Heart right ventricle (tissue), 16 donors: ENCODE results near the gene GUCY2D. TPM values are rescaled to one million over a fixed set of nuclear protein-coding genes. Genes with fewer than 3 reads are reported as not detected.

Experiments used
- ATAC-seq, 8 donors: fragments of 200-7000 bp; cut with Tn5 transposase; one replicate each; pipeline ENCODE4 v1.9.1; 2020; ENCODE audit warnings: mild to moderate bottlenecking in 8 of 8, moderate library complexity in 8 of 8, moderate number of reproducible peaks in 1 of 8
- DNase-seq, 2 donors: peaks; one replicate each; pipeline ENCODE4 v3.0.0-alpha.2; 2020
- H3K27ac ChIP-seq, 10 donors: fragments of 200-600 bp; sonication (generic) in 2 of 10; one replicate each; pipeline versions ENCODE4 v1.5.0 to v1.8.0; 2020 to 2022; ENCODE audit warnings: mild to moderate bottlenecking in 3 of 10
- H3K27me3 ChIP-seq, 7 donors: fragments of 200-600 bp; one replicate each; pipeline ENCODE4 v1.8.0; 2021 to 2022; ENCODE audit warnings: mild to moderate bottlenecking in 2 of 7
- H3K36me3 ChIP-seq, 9 donors: fragments of 200-600 bp; sonication (generic) in 1 of 9; one replicate each; pipeline versions ENCODE4 v1.5.0 to v1.8.0; 2020 to 2022; ENCODE audit warnings: mild to moderate bottlenecking in 2 of 9
- H3K4me1 ChIP-seq, 9 donors: fragments of 200-600 bp; sonication (generic) in 1 of 9; one replicate each; pipeline versions ENCODE4 v1.5.0 to v1.8.0; 2020 to 2022; ENCODE audit warnings: mild to moderate bottlenecking in 4 of 9
- H3K4me3 ChIP-seq, 10 donors: fragments of 200-600 bp; sonication (generic) in 2 of 10; one replicate each; pipeline versions ENCODE4 v1.5.0 to v1.8.0; 2020 to 2022; ENCODE audit warnings: mild to moderate bottlenecking in 7 of 10, moderate library complexity in 2 of 10
- H3K9me3 ChIP-seq, 11 donors: fragments of 200-600 bp in 10 of 11; sonication (generic) in 2 of 11; one replicate each; pipeline versions ENCODE4 v1.5.0 to v1.8.0; 2013 to 2022; ENCODE audit warnings: mild to moderate bottlenecking in 2 of 11, control low read depth in 1 of 11, moderate library complexity in 1 of 11
- WGBS, 2 donors: extraction: QIAGEN DNeasy Blood & Tissue Kit; methylation state at CpG; one replicate each; pipeline ENCODE4 v1.1.7; 2013; ENCODE audit warnings: inconsistent platforms in 1 of 2; 5-methylcytosine and 5-hydroxymethylcytosine counted together
- intact Hi-C, 10 donors: fragments of 100-400 bp; cut with DNase I; formaldehyde crosslinking; loops; one replicate each; pipeline versions ENCODE4 v1.11.1 to v1.14.2; 2022
- polyA plus RNA-seq, 2 donors: library from polyadenylated mRNA; stranded (reverse); fragments of 200-250 nt; gene quantifications; one replicate each; pipeline ENCODE4 v1.2.3, GENCODE V29; 2013
- total RNA-seq, 10 donors: library from RNA; stranded (reverse); fragmentation: NEBNext Ultra II Directional in 3 of 10; extraction: Animal tissue kit (Norgen Biotek cat#: 25700) in 3 of 10; gene quantifications; one replicate each; pipeline versions ENCODE4 v1.2.1 to v1.2.4, GENCODE V29; 2021 to 2023
- TF ChIP-seq, protein P1 (sequence below), 9 donors: fragments of 200-600 bp; sonication (generic) in 2 of 9; IDR thresholded peaks; one replicate each; pipeline versions ENCODE4 v1.5.0 to v1.8.0; 2021 to 2022; ENCODE audit warnings: antibody characterized with exemption in 9 of 9, mild to moderate bottlenecking in 5 of 9, moderate library complexity in 1 of 9
- donor health status: Arrhythmogenic right ventricular cardiomyopathy.
- donor health status: ischemic (EF 13 %, LVEDD 7.1; RV severe dilation, severe dysfunction).
- donor health status: healthy with polysubstance abuse.
- donor health status: DM: no; HTN: yes; CAD: no.
- donor health status: DM: no; HTN: no; CAD: no.
- donor health status: ischemic (EF 25% LVEDD 6.9; RV normal size, moderate dysfunction).
- donor health status: ischemic (EF 25% LVEDD 5.7; RV mildly dilated, moderate dysfunction).
- donor health status: healthy.
- donor health status: DM: yes; HTN: yes; CAD: no.
- donor health status: Ischemic cardiomyopathy.
- donor health status: ischemic (EF 35%, LVEDD 5.7; RV mildly dilated, moderate dysfunction).
- donor health status: nonischemic (EF 11% LVEDD 7.7; RV severe dilation, severe dysfunction).
- donor health status: DM: yes; HTN: yes; CAD: no.
- donor health status: PGD.
- donor health status: ischemic (EF 29% LVEDD 5.4; RV normal size, mild dysfunction).
- donor health status: nonischemic (EF 23%, LVEDD 6.1; RV moderate dilation, normal function).

Gene GUCY2D
- total and polyA plus RNA-seq, 12 donors = 0.06 to 0.69 (median 0.36) TPM; not detected in 6

GRCh38 chr17:8005967-8006730, 3.7 kb downstream of the GUCY2D start:
- TF ChIP-seq, protein P1, sequence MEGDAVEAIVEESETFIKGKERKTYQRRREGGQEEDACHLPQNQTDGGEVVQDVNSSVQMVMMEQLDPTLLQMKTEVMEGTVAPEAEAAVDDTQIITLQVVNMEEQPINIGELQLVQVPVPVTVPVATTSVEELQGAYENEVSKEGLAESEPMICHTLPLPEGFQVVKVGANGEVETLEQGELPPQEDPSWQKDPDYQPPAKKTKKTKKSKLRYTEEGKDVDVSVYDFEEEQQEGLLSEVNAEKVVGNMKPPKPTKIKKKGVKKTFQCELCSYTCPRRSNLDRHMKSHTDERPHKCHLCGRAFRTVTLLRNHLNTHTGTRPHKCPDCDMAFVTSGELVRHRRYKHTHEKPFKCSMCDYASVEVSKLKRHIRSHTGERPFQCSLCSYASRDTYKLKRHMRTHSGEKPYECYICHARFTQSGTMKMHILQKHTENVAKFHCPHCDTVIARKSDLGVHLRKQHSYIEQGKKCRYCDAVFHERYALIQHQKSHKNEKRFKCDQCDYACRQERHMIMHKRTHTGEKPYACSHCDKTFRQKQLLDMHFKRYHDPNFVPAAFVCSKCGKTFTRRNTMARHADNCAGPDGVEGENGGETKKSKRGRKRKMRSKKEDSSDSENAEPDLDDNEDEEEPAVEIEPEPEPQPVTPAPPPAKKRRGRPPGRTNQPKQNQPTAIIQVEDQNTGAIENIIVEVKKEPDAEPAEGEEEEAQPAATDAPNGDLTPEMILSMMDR (IDR thresholded peaks at IDR 0.05) = no peak
- H3K9me3 ChIP-seq = no peaks in the 10 kb centered on the region
- H3K27me3 ChIP-seq = peaks cover 23 to 62% (median 49%) of the 10 kb centered on the region in 7 donors
- intact Hi-C loops = no loop called here
- DNase-seq = no peak
- WGBS, 2 donors = 93% methylated on average over 30 of the region's 30 CpGs
- H3K27ac ChIP-seq = no peak overlapping the region
- H3K36me3 ChIP-seq = no peaks in the 10 kb centered on the region
- H3K4me1 ChIP-seq = peaks cover 0 to 17% (median 13%) of the 10 kb centered on the region in 9 donors
- no peak for ATAC-seq
- H3K4me3 ChIP-seq = no peak overlapping the region

- no peak overlapping the region for H3K27ac ChIP-seq
- DNase-seq (no peak), ATAC-seq (no peak)
- no peaks in the 10 kb centered on the region for H3K36me3 ChIP-seq
- peaks cover 0 to 16% (median 13%) of the 10 kb centered on the region in 9 donors for H3K4me1 ChIP-seq
- no peaks in the 10 kb centered on the region for H3K9me3 ChIP-seq
- peaks cover 20 to 55% (median 40%) of the 10 kb centered on the region in 7 donors for H3K27me3 ChIP-seq
- TF ChIP-seq, protein P1 (IDR thresholded peaks at IDR 0.05) = no peak
- intact Hi-C loops = no loop called here
- WGBS, 2 donors = 76% methylated on average over 14 of the region's 14 CpGs
- H3K4me3 ChIP-seq = no peak overlapping the region
Measured at GRCh38 chr17:8006836-8007680, 4.6 kb downstream of the GUCY2D start.

- Histone ChIP-seq H3K27ac (no peak overlapping the region), H3K27me3 (peaks cover 12 to 47% (median 32%) of the 10 kb centered on the region in 7 donors), H3K4me3 (no peak overlapping the region), H3K4me1 (peaks cover 0 to 8% (median 7%) of the 10 kb centered on the region in 9 donors), H3K36me3 (no peaks in the 10 kb centered on the region), H3K9me3 (no peaks in the 10 kb centered on the region)
- TF ChIP-seq, protein P1 (IDR thresholded peaks at IDR 0.05) = no peak
- DNase-seq (no peak), ATAC-seq (no peak)
- intact Hi-C loops = no loop called here
- 96 to 98% methylated on average over 5 of the region's 5 CpGs for WGBS, 2 donors
Measured at GRCh38 chr17:8007836-8008235, 5.4 kb downstream of the GUCY2D start.

DNA sequence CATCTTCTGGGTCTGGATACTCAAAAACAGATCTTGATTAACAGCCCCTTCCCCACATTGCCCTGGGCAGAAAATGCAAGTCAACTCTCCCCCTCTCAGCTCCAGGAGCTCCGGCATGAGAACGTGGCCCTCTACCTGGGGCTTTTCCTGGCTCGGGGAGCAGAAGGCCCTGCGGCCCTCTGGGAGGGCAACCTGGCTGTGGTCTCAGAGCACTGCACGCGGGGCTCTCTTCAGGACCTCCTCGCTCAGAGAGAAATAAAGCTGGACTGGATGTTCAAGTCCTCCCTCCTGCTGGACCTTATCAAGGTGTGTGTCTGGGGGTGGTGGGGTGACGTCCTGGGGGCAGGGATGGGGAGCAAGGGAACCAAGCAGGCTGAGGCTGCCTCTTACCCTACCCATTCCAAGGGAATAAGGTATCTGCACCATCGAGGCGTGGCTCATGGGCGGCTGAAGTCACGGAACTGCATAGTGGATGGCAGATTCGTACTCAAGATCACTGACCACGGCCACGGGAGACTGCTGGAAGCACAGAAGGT, 9.7 kb downstream of the GUCY2D start:
- Histone ChIP-seq H3K36me3 (no peaks in the 10 kb centered on the region), H3K4me1 (peaks cover 0 to 19% (median 14%) of the 10 kb centered on the region in 9 donors), H3K27ac (no peak overlapping the region), H3K27me3 (peaks cover 0 to 28% (median 15%) of the 10 kb centered on the region in 7 donors), H3K4me3 (no peak overlapping the region), H3K9me3 (no peaks in the 10 kb centered on the region)
- intact Hi-C loops = no loop called here
- TF ChIP-seq, protein P1 (IDR thresholded peaks at IDR 0.05) = no peak
- no peak for DNase-seq
- no peak for ATAC-seq
- WGBS, 2 donors = 88 to 90% methylated on average over 15 of the region's 15 CpGs
